ENCODE measurements around the gene IQGAP1.
A peak's percentile ranks its signal among the peaks of the same experiment; 100 is the strongest.

IQGAP1 gene

DNA sequence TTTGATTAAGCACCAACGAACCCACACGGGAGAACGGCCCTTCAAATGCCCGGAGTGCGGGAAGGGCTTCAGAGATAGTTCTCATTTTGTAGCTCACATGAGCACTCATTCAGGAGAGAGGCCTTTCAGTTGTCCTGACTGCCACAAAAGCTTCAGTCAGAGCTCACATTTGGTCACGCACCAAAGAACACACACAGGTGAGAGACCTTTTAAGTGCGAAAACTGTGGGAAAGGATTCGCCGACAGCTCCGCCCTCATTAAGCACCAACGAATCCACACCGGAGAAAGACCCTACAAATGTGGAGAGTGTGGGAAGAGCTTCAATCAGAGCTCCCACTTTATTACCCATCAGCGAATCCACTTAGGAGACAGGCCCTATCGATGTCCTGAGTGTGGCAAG is 27.3 kb upstream of the IQGAP1 start:
- TF ChIP-seq, protein P1, sequence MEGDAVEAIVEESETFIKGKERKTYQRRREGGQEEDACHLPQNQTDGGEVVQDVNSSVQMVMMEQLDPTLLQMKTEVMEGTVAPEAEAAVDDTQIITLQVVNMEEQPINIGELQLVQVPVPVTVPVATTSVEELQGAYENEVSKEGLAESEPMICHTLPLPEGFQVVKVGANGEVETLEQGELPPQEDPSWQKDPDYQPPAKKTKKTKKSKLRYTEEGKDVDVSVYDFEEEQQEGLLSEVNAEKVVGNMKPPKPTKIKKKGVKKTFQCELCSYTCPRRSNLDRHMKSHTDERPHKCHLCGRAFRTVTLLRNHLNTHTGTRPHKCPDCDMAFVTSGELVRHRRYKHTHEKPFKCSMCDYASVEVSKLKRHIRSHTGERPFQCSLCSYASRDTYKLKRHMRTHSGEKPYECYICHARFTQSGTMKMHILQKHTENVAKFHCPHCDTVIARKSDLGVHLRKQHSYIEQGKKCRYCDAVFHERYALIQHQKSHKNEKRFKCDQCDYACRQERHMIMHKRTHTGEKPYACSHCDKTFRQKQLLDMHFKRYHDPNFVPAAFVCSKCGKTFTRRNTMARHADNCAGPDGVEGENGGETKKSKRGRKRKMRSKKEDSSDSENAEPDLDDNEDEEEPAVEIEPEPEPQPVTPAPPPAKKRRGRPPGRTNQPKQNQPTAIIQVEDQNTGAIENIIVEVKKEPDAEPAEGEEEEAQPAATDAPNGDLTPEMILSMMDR (IDR thresholded peaks at IDR 0.05; ENCODE audit: poor library complexity, severe bottlenecking): no peak
- Histone ChIP-seq H3K27ac (ENCODE audit: poor library complexity, severe bottlenecking) (no peak overlapping the region), H3K4me3 (ENCODE audit: severe bottlenecking) (no peak overlapping the region), H3K27me3 (ENCODE audit: insufficient read depth, poor library complexity, severe bottlenecking) (no peaks in the 10 kb centered on the region), H3K4me1 (ENCODE audit: insufficient read depth, poor library complexity, severe bottlenecking) (peaks cover 37% of the 10 kb centered on the region), H3K36me3 (ENCODE audit: low read depth) (peaks cover 23% of the 10 kb centered on the region), H3K9me3 (ENCODE audit: severe bottlenecking) (no peaks in the 10 kb centered on the region)
- no peak for ATAC-seq (ENCODE audit: low read depth)
- no peak for DNase-seq (ENCODE audit: low spot score)

DNA sequence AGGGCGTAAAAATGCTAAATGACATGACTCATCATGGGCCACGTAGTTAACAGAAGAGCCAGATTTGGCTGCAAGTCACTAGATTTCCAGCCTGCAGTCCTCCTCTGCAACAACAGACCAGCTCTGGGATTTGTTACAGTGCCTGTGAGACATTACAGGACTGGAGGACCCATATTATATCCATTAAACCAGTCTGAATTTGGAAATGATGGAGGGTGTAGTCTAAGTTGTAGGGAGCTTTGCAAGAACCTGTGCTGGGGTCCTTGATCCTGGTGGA is 25.2 kb upstream of the IQGAP1 start:
- Histone ChIP-seq H3K4me1 (ENCODE audit: insufficient read depth, poor library complexity, severe bottlenecking) (peaks cover 37% of the 10 kb centered on the region), H3K36me3 (ENCODE audit: low read depth) (peaks cover 11% of the 10 kb centered on the region), H3K27ac (ENCODE audit: poor library complexity, severe bottlenecking) (peak overlapping the region; percentile 86), H3K9me3 (ENCODE audit: severe bottlenecking) (no peaks in the 10 kb centered on the region), H3K4me3 (ENCODE audit: severe bottlenecking) (no peak overlapping the region), H3K27me3 (ENCODE audit: insufficient read depth, poor library complexity, severe bottlenecking) (no peaks in the 10 kb centered on the region)
- TF ChIP-seq, protein P1 (IDR thresholded peaks at IDR 0.05; ENCODE audit: poor library complexity, severe bottlenecking): no peak
- DNase-seq (ENCODE audit: low spot score) (no peak), ATAC-seq (ENCODE audit: low read depth) (0 out of 3 replicates have a peak, but pooled peaks have one; percentile 24)

DNA sequence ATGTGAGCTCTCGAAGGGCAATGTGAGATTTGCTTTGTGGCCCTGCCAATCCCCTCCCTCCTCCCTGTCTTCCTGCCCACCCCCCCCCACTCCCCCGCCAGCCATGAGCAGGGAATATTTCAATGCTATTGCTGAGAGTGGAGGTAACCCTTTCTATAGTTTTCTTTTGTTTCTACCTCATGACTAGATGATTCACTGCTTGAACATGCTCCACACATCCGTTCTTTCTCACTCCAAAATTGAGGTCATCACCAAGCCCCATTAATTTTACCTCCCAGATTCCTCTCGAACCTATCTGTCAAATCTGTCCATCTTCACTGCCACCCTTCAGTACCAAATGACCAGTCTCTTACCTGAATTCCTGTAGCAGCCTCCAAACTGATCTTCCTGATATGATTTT is 23.8 kb upstream of the IQGAP1 start:
- H3K9me3 ChIP-seq (ENCODE audit: severe bottlenecking): no peaks in the 10 kb centered on the region
- peak; percentile 92 for ATAC-seq (ENCODE audit: low read depth)
- TF ChIP-seq, protein P1 (IDR thresholded peaks at IDR 0.05; ENCODE audit: poor library complexity, severe bottlenecking): no peak
- no peak overlapping the region for H3K4me3 ChIP-seq (ENCODE audit: severe bottlenecking)
- peak overlapping the region; percentile 86 for H3K27ac ChIP-seq (ENCODE audit: poor library complexity, severe bottlenecking)
- no peaks in the 10 kb centered on the region for H3K27me3 ChIP-seq (ENCODE audit: insufficient read depth, poor library complexity, severe bottlenecking)
- peaks cover 31% of the 10 kb centered on the region for H3K4me1 ChIP-seq (ENCODE audit: insufficient read depth, poor library complexity, severe bottlenecking)
- H3K36me3 ChIP-seq (ENCODE audit: low read depth): peaks cover 11% of the 10 kb centered on the region
- no peak for DNase-seq (ENCODE audit: low spot score)

DNA sequence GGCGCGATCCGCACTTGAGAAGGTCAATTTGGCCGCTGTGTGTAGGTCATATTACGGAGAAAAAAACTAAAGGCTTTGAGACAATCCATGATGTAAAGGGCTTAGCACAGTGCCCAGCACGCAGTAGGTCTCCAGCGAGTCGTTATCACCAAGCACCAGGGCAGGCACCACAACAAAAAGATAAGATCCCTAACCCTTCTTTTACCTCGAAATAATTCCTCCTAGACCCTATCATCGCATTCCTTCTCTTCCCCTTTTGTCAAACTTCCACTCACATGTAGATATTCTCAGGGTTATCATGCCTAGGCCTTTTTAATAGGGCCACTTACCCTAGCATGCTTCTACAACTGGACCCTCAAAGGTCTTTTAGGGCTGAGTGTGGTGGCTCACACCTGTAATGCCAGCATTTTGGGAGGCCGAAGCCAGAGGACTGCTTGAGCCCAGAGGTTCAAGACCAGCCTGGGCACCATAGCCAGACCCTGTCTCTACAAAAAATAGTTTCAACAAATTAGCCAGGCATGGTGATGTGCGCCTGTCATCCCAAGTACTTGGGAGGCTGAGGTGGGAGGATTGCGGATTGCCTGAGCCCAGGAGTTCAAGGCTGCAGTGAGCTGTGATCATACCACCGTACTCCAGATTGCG is 22.5 kb upstream of the IQGAP1 start:
- TF ChIP-seq, protein P1 (IDR thresholded peaks at IDR 0.05; ENCODE audit: poor library complexity, severe bottlenecking): no peak
- H3K27ac ChIP-seq (ENCODE audit: poor library complexity, severe bottlenecking): peak overlapping the region; percentile 86
- H3K9me3 ChIP-seq (ENCODE audit: severe bottlenecking): no peaks in the 10 kb centered on the region
- DNase-seq (ENCODE audit: low spot score) (no peak), ATAC-seq (ENCODE audit: low read depth) (no peak)
- H3K4me1 ChIP-seq (ENCODE audit: insufficient read depth, poor library complexity, severe bottlenecking): peaks cover 31% of the 10 kb centered on the region
- H3K4me3 ChIP-seq (ENCODE audit: severe bottlenecking): no peak overlapping the region
- no peaks in the 10 kb centered on the region for H3K27me3 ChIP-seq (ENCODE audit: insufficient read depth, poor library complexity, severe bottlenecking)
- peaks cover 5% of the 10 kb centered on the region; the same call in 1 of the 2 replicates for H3K36me3 ChIP-seq (ENCODE audit: low read depth)

DNA sequence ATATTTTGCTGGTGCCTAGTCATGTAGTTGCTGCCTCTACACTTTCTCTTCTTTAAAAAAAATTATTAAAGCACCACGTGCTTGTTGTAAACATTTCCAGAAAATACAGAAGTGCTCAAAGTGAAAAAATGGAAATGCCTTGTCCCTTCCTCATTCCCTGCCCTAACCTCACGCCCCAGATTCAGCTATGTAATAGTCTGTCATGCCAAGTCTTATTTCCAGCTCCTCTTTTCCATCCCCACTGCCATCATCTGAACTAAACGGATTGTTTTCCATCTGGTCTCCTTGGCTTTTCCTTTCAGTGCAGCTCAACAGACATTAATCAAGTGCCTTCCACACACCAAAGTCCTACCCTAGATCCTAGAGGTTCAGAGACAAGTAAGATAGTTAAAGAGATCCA is 20.5 kb upstream of the IQGAP1 start:
- peaks cover 22% of the 10 kb centered on the region for H3K4me1 ChIP-seq (ENCODE audit: insufficient read depth, poor library complexity, severe bottlenecking)
- ATAC-seq (ENCODE audit: low read depth): no peak
- H3K9me3 ChIP-seq (ENCODE audit: severe bottlenecking): no peaks in the 10 kb centered on the region
- H3K27ac ChIP-seq (ENCODE audit: poor library complexity, severe bottlenecking): no peak overlapping the region
- H3K4me3 ChIP-seq (ENCODE audit: severe bottlenecking): no peak overlapping the region
- H3K36me3 ChIP-seq (ENCODE audit: low read depth): no peaks in the 10 kb centered on the region
- TF ChIP-seq, protein P1 (IDR thresholded peaks at IDR 0.05; ENCODE audit: poor library complexity, severe bottlenecking): no peak
- no peak for DNase-seq (ENCODE audit: low spot score)
- H3K27me3 ChIP-seq (ENCODE audit: insufficient read depth, poor library complexity, severe bottlenecking): no peaks in the 10 kb centered on the region

Measured in RWPE2 (cell line).